CD4-positive, alpha-beta T cell treated with Interleukin-2 at 100 ng/mL for 4 hours (primary cell): Measurements from ENCODE around the gene NFKBIB.

Experiments used
- DNase-seq: peaks from one replicate; pipeline ENCODE4 v3.0.0-alpha.2; 2020; ENCODE audit warnings: low spot score

Gene NFKBIB

GRCh38 chr19:38958301-38958700 is 58.5 kb downstream of the NFKBIB start:
- no peak for DNase-seq
